HL-60 (cell line): Measurements from ENCODE around the gene ACP1.

ENCODE experiments used
- CTCF ChIP-seq: IDR thresholded peaks from one replicate; pipeline ENCODE4 v1.5.1; 2011; ENCODE audit warnings: low read length, control low read depth, inconsistent platforms; ENCODE audit not compliant: insufficient read depth
- POLR2AphosphoS5 ChIP-seq: IDR thresholded peaks from 2 replicates; pipeline ENCODE4 v1.6.1; 2012; ENCODE audit warnings: low read depth
- REST ChIP-seq: IDR thresholded peaks from 2 replicates; pipeline ENCODE4 v1.6.1; 2012; ENCODE audit warnings: low read depth; ENCODE audit not compliant: insufficient replicate concordance

- TF ChIP-seq CTCF (no peak), REST (no peak), POLR2AphosphoS5 (no peak)
Measured at GRCh38 chr2:233030-233429, 31.7 kb upstream of the ACP1 start.
